VCaP (cell line): ENCODE measurements around the gene GTF2H4.
"Not testable (repeated sequence)": the region's sequence is repeated elsewhere in the genome, so short reads cannot be mapped to it uniquely, and the experiment has no call there.

Experiments
- H3K27ac ChIP-seq: fragments of 450-650 bp; 2 replicates; pipeline ENCODE4 v1.5.1; 2017
- CTCF ChIP-seq: fragments of 450-650 bp; conservative IDR thresholded peaks from 2 replicates; pipeline ENCODE4 v1.5.1; 2017; ENCODE audit warnings: mild to moderate bottlenecking, moderate library complexity

The GTF2H4 gene

DNA sequence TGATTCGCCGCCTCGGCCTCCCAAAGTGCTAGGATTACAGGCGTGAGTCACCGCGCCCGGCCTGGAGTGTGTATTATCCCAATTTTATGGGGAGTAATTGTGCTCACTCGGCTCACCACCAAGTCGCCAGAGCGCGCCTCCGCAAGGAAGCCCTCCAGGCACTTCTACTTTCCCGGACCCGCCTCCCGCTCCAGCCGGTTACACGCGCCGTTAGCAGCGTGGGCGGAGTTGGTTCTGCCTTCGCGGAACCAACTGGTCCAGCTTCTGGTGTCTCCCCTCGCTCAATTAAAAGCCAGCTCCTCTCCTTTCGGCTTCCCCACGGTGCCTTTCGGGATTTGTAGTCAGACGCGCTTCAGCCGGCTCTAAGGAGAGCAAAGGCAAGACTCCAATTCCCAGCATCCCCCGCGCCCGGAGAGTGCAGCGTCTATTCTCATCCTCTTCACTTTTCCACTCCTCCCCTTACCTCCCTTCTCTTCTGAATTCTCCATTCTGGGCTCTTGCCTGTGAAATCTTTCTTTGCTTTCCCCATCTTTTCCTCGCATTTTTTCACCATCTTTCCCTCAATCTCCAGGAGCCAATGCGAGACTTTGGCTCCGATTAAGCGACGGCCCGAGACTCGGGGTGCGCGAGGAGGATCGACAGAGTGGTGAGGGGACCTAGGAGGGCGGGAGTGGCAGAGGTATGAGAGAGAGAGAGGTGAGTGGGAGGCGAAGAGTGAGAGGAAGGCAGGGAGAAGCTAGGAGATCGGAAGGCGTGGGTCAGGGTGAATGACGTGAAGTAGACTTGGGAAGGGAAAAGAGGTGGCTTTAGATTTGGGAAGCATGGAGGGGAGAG, at the start of gene GTF2H4:
TSS of gene GTF2H4 (plus strand) at position 450 of the 834 bp plus-strand sequence.
- H3K27ac ChIP-seq, result peak within 1 kb of the TSS; percentile 71; the same call in 1 of the 2 replicates
- no peak for TF ChIP-seq CTCF

- H3K27ac ChIP-seq, result not testable (repeated sequence)
Measured at GRCh38 chr6:30859726-30860125, 48.3 kb upstream of the GTF2H4 start.

DNA sequence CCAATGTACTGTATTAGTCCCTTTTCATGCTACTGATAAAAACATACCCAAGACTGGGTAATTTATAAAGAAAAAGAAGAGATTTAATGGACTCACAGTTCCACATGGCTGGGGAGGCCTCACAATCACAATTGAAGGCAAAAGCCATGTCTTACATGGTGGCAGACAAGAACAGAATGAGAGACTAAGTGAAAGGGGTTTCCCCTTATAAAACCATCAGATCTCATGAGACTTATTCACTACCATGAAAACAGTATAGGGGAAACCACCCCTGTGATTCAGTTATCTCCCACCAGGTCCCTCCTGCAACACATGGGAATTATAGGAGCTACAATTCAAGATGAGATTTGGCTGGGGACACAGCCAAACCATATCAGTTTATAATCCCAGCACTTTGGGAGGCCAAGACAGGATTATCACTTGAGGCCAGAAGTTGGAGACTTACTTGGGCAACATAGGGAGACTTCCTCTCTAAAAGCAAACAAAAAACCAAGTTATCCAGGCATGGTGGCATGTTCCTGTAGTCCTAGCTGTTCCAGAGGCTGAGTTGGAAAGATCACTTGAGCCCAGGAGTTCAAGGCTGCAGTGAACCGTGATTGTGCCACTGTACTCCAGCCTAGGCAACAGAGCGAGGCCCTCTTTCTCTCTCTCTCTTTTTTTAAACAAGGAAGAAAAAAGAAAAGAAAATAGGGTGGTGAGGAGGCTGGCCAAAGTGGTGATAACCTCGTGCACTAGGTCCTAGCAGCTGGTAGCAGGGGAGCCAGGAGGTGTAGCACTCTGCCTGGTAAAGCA, 46.6 kb upstream of the GTF2H4 start:
- H3K27ac ChIP-seq, result no peak overlapping the region
- TF ChIP-seq CTCF, result no peak

DNA sequence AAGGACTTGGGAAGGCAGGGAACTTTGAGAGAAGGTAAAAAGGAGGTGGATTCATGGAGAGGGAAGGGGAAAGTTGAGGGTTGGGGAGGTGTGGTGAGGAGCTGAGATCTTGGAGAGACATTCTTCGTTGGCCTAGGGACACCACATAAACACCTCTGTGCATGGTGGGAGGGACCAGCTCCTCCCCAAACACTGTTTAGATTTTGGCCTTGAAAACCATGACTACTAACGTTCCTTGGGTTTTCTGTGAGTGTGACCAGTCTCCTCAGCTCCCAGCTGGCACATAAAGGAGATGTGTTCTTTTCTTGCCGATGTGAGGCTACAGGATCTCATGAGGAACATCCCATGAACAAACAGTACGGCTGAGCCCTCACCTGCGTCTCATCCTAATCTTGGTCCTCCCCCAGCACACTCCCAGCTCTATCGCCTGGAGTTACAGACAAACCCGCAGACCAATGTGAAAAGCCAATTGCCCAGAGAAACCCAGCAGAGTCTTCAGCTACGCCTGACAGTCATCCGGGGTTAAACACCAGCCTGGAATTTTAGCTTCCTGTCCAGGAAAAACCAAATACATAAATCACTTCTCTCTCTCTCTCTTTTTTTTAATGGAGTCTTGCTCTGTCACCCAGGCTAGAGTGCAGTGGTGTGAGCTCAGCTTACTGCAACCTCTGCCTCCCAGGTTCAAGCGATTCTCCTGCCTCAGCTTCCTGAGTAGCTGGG, 45.7 kb upstream of the GTF2H4 start:
- H3K27ac ChIP-seq, result no peak overlapping the region
- TF ChIP-seq CTCF, result no peak

DNA sequence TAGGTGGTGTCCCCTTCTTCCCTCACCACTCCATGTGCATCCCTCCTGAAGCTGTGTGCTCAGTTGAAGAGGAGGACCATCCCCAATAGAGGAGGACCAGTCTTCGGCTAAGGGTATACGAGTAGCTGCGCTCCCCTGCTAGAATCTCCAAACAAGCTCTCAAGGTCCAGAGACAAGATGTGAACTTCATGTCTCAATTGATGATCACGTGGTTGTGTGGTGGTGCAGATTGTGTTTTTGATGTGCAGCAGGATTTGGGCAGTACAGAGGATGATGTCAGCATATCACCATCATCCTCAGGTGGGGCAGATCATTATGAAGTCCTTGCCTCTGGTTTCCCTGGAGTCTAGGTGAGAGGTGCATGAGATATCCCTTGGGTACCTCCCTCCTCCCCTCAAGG, 43.7 kb upstream of the GTF2H4 start:
- no peak for TF ChIP-seq CTCF
- H3K27ac ChIP-seq, result no peak overlapping the region

GRCh38 chr6:30869241-30869749, 38.7 kb upstream of the GTF2H4 start:
- not testable (repeated sequence) for H3K27ac ChIP-seq

GRCh38 chr6:30870546-30870945, 37.5 kb upstream of the GTF2H4 start:
- no peak overlapping the region for H3K27ac ChIP-seq
- no peak for TF ChIP-seq CTCF

DNA sequence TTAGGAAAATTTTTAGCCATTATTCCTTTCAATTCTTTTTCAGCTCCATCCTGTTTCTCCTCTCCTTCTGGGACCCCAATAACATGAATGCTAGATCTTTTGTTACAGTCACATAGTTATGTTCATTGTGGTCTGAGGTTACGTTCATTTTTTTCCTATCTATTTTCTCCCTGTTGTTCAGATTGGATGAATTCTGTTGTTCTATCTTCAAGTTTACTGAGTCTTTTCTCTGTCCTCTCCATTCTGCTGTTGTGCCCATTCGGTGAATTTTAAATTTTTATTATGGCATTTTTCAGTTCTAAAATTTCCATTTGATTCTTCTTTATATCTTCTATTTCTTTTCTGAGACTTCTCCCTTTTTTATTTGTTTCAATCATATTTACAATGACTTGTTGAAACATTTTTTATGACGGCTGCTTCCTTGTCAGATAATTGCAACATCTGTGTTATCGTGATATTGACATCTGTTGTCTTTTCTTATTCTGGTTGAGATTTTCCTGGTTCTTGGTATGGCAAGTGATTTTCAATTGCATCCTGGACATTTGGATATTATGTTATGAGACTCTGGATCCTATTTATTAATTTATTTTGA, 36.3 kb upstream of the GTF2H4 start:
- TF ChIP-seq CTCF, result no peak
- H3K27ac ChIP-seq, result no peak overlapping the region
